MM.1S (cell line): ENCODE data around the gene LONRF2.

Experiments
- EZH2 ChIP-seq: fragments of 300-600 bp; sonication (generic); optimal IDR thresholded peaks from 2 replicates; pipeline ENCODE3; 2017; ENCODE audit warnings: low read depth, mild to moderate bottlenecking, antibody characterized with exemption, low read length, mixed read lengths
- EZH2phosphoT487 ChIP-seq: fragments of 300-600 bp; sonication (generic); IDR thresholded peaks from 2 replicates; pipeline ENCODE4 v1.6.1; 2018; ENCODE audit warnings: antibody characterized with exemption, low read length
- TF ChIP-seq, protein P1 (sequence below): fragments of 300-600 bp; sonication (generic); IDR thresholded peaks from 2 replicates; pipeline ENCODE4 v1.5.1; 2016; ENCODE audit warnings: antibody characterized with exemption, low read length, mixed read lengths

DNA sequence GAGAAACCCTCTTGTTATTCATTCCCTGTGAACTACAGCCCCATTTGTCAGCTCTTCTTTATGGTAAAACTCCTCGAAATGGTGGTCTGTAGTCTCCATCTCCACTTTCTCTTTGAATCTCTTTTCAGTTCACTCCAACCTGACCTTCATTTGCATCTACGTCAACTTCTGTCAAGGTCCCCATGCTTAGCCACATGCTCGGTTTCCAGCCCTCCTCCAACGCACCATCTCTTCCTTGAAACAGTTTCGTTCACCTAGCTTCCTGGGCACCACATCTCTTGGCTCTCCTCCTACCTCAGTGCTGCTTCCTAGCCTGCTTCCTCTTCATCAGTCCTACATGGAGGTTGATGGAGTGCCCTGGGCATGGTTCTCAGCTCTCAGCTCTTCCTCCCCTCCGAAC, 98.8 kb downstream of the LONRF2 start:
- TF ChIP-seq, protein P1, sequence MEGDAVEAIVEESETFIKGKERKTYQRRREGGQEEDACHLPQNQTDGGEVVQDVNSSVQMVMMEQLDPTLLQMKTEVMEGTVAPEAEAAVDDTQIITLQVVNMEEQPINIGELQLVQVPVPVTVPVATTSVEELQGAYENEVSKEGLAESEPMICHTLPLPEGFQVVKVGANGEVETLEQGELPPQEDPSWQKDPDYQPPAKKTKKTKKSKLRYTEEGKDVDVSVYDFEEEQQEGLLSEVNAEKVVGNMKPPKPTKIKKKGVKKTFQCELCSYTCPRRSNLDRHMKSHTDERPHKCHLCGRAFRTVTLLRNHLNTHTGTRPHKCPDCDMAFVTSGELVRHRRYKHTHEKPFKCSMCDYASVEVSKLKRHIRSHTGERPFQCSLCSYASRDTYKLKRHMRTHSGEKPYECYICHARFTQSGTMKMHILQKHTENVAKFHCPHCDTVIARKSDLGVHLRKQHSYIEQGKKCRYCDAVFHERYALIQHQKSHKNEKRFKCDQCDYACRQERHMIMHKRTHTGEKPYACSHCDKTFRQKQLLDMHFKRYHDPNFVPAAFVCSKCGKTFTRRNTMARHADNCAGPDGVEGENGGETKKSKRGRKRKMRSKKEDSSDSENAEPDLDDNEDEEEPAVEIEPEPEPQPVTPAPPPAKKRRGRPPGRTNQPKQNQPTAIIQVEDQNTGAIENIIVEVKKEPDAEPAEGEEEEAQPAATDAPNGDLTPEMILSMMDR: no peak
- no peak for TF ChIP-seq EZH2
- no peak for TF ChIP-seq EZH2phosphoT487
